GOT3 (cell line): ENCODE results near the gene PPP2R1B.
"Not testable (repeated sequence)": the region's sequence is repeated elsewhere in the genome, so short reads cannot be mapped to it uniquely, and the experiment has no call there.

ENCODE experiments used
- DNase-seq: peaks from one replicate; lab custom pipeline; 2025; ENCODE audit warnings: mixed read lengths; lab: John Stamatoyannopoulos, UW

The PPP2R1B gene

GRCh38 chr11:111765984-111766833, at the start of gene PPP2R1B:
TSS of gene PPP2R1B (minus strand) at chr11:111766389. CDS start at chr11:111766361, 28 bp downstream.
- peak; percentile 28 for DNase-seq

- no peak for DNase-seq
Measured at GRCh38 chr11:111815489-111815888, 49.3 kb upstream of the PPP2R1B start.

- no peak for DNase-seq
Measured at GRCh38 chr11:111814557-111815320, 48.5 kb upstream of the PPP2R1B start.

GRCh38 chr11:111814106-111814505, 47.9 kb upstream of the PPP2R1B start:
- DNase-seq = no peak

- DNase-seq = no peak
Measured at GRCh38 chr11:111812211-111812610, 46.0 kb upstream of the PPP2R1B start.

GRCh38 chr11:111811445-111811844, 45.3 kb upstream of the PPP2R1B start:
- DNase-seq = no peak

GRCh38 chr11:111808834-111809233, 42.6 kb upstream of the PPP2R1B start:
- no peak for DNase-seq

- no peak for DNase-seq
Measured at GRCh38 chr11:111808063-111808588, 41.9 kb upstream of the PPP2R1B start.

- DNase-seq = no peak
Measured at GRCh38 chr11:111807076-111807475, 40.9 kb upstream of the PPP2R1B start.

GRCh38 chr11:111801135-111801534, 34.9 kb upstream of the PPP2R1B start:
- DNase-seq = no peak

GRCh38 chr11:111798279-111798678, 32.1 kb upstream of the PPP2R1B start:
- no peak for DNase-seq

GRCh38 chr11:111797145-111797581, 31.0 kb upstream of the PPP2R1B start:
- DNase-seq = no peak

- DNase-seq = no peak
Measured at GRCh38 chr11:111796696-111797095, 30.5 kb upstream of the PPP2R1B start.

GRCh38 chr11:111795334-111795985, 29.3 kb upstream of the PPP2R1B start:
- DNase-seq = no peak

GRCh38 chr11:111793863-111794262, 27.7 kb upstream of the PPP2R1B start:
- DNase-seq = no peak

GRCh38 chr11:111792955-111793500, 26.8 kb upstream of the PPP2R1B start:
- DNase-seq = no peak

- no peak for DNase-seq
Measured at GRCh38 chr11:111792314-111792713, 26.1 kb upstream of the PPP2R1B start.

- no peak for DNase-seq
Measured at GRCh38 chr11:111788464-111788863, 22.3 kb upstream of the PPP2R1B start.

GRCh38 chr11:111788051-111788450, 21.9 kb upstream of the PPP2R1B start:
- DNase-seq = no peak

- no peak for DNase-seq
Measured at GRCh38 chr11:111785886-111786412, 19.8 kb upstream of the PPP2R1B start.

- DNase-seq = no peak
Measured at GRCh38 chr11:111785076-111785475, 18.9 kb upstream of the PPP2R1B start.

GRCh38 chr11:111784311-111784710, 18.1 kb upstream of the PPP2R1B start:
- not testable (repeated sequence) for DNase-seq
